ENCODE results near the gene TTLL4.

The TTLL4 gene

GRCh38 chr2:218729640-218730039, 19.0 kb downstream of the TTLL4 start:
- DNase-seq = no peak
- H3K4me3 ChIP-seq (ENCODE audit: low read depth, low read length) = no peak overlapping the region
- no peaks in the 10 kb centered on the region for H3K27me3 ChIP-seq (replicated peaks)
- no peak overlapping the region for H3K27ac ChIP-seq
- in situ Hi-C loops (cut with HindIII; ENCODE audit: low pct_ligation_motif_present, low sequenced_read_pairs) = no loop called here
- TF ChIP-seq, protein P1, sequence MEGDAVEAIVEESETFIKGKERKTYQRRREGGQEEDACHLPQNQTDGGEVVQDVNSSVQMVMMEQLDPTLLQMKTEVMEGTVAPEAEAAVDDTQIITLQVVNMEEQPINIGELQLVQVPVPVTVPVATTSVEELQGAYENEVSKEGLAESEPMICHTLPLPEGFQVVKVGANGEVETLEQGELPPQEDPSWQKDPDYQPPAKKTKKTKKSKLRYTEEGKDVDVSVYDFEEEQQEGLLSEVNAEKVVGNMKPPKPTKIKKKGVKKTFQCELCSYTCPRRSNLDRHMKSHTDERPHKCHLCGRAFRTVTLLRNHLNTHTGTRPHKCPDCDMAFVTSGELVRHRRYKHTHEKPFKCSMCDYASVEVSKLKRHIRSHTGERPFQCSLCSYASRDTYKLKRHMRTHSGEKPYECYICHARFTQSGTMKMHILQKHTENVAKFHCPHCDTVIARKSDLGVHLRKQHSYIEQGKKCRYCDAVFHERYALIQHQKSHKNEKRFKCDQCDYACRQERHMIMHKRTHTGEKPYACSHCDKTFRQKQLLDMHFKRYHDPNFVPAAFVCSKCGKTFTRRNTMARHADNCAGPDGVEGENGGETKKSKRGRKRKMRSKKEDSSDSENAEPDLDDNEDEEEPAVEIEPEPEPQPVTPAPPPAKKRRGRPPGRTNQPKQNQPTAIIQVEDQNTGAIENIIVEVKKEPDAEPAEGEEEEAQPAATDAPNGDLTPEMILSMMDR (IDR thresholded peaks at IDR 0.05; ENCODE audit: low read depth, low read length, missing control alignments) = no peak
- H3K36me3 ChIP-seq (replicated peaks) = no peaks in the 10 kb centered on the region

- TF ChIP-seq, protein P1 (IDR thresholded peaks at IDR 0.05; ENCODE audit: low read depth, low read length, missing control alignments) = no peak
- in situ Hi-C loops (cut with HindIII; ENCODE audit: low pct_ligation_motif_present, low sequenced_read_pairs) = no loop called here
- Histone ChIP-seq H3K4me3 (ENCODE audit: low read depth, low read length) (no peak overlapping the region), H3K27me3 (replicated peaks) (no peaks in the 10 kb centered on the region), H3K27ac (peak overlapping the region; percentile 94), H3K36me3 (replicated peaks) (no peaks in the 10 kb centered on the region)
- DNase-seq = no peak
These were observed 21.6 kb downstream of the TTLL4 start for GRCh38 chr2:218732052-218732760.

DNA sequence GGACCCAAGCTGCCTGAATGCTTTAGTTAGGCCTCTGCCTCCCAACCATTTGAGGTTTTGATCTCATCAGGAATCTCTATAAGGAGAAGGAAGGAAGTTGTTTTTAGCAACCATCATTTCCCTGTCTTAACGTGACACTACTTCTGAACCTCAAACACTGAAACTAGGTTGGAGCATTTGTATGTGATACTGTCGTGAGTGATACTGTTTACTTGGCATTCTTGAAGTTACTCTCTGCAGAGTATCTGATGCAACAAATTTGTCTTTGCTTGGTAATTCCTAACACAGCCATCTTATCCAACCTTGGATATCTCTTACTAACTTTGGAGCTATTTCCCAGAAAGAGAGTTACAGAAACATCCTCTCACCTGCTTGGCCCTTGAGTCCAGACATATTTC, 22.1 kb downstream of the TTLL4 start:
- H3K27me3 ChIP-seq (replicated peaks) = no peaks in the 10 kb centered on the region
- H3K36me3 ChIP-seq (replicated peaks) = peaks cover 3% of the 10 kb centered on the region
- TF ChIP-seq, protein P1 (IDR thresholded peaks at IDR 0.05; ENCODE audit: low read depth, low read length, missing control alignments) = no peak
- H3K4me3 ChIP-seq (ENCODE audit: low read depth, low read length) = no peak overlapping the region
- no peak for DNase-seq
- in situ Hi-C loops (cut with HindIII; ENCODE audit: low pct_ligation_motif_present, low sequenced_read_pairs) = no loop called here
- H3K27ac ChIP-seq = peak overlapping the region; percentile 94

- Histone ChIP-seq H3K36me3 (replicated peaks) (peaks cover 9% of the 10 kb centered on the region), H3K27me3 (replicated peaks) (no peaks in the 10 kb centered on the region), H3K4me3 (ENCODE audit: low read depth, low read length) (no peak overlapping the region), H3K27ac (peak overlapping the region; percentile 94)
- in situ Hi-C loops (cut with HindIII; ENCODE audit: low pct_ligation_motif_present, low sequenced_read_pairs) = no loop called here
- peak; percentile 77 for DNase-seq
- TF ChIP-seq, protein P1 (IDR thresholded peaks at IDR 0.05; ENCODE audit: low read depth, low read length, missing control alignments) = no peak
These were observed 22.8 kb downstream of the TTLL4 start for GRCh38 chr2:218733171-218734021.

DNA sequence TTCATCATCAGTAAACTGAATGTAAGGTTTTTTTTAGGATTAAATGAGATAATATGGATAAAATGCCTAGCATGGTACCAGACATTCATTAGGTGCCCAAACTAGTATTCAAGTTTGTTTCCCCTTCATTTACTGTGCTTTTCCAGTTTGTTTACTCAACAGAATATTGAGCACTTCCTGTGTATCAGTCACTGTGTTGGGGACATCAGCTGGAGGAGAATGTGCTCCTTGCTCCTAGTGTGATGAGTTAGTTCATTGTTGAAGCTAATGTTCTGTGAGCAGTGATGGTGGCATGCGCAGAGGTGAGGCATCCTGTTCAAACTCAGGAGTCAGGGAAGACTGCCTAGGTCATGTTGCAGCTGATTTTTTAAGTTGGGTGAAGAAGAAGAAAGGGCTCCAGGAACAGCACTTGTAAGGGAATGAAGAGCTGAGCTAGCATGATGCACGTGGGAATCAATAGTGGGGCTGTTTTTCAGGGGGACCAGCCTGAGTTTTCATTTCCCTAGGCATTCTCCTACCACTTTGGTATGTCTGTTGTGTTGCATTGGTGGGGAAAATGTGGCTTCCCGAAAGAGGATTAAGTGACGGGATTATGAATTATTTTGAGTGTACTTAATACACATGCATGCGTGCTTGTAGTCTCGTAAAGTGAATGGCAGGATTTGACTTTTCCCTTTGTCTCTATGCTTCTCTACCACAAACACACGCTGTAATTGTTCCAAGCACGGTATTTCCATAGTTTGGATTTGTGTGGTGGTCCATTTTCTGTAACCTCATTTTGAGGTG, 23.7 kb downstream of the TTLL4 start:
- H3K27me3 ChIP-seq (replicated peaks) = no peaks in the 10 kb centered on the region
- in situ Hi-C loops (cut with HindIII; ENCODE audit: low pct_ligation_motif_present, low sequenced_read_pairs) = no loop called here
- TF ChIP-seq, protein P1 (IDR thresholded peaks at IDR 0.05; ENCODE audit: low read depth, low read length, missing control alignments) = no peak
- no peak overlapping the region for H3K4me3 ChIP-seq (ENCODE audit: low read depth, low read length)
- H3K27ac ChIP-seq = peak overlapping the region; percentile 30
- DNase-seq = no peak
- H3K36me3 ChIP-seq (replicated peaks) = peaks cover 16% of the 10 kb centered on the region

Data from brain microvascular endothelial cell (primary cell).